ENCODE measurements around the gene RNF103.

- TF ChIP-seq TAF1 (IDR thresholded peaks at IDR 0.05; ENCODE audit: low read depth) = no peak
- no peak for TF ChIP-seq FOXM1 (IDR thresholded peaks at IDR 0.05; ENCODE audit: borderline replicate concordance, low read depth)
- TF ChIP-seq ZBTB7A (IDR thresholded peaks at IDR 0.05; ENCODE audit: low read depth) = no peak
- TF ChIP-seq EP300 (IDR thresholded peaks at IDR 0.05; ENCODE audit: borderline replicate concordance) = no peak
- TF ChIP-seq USF1 (IDR thresholded peaks at IDR 0.05) = no peak
- no peak for TF ChIP-seq CEBPB (IDR thresholded peaks at IDR 0.05)
- no peak for TF ChIP-seq MAX (IDR thresholded peaks at IDR 0.05)
- TF ChIP-seq RAD21 (IDR thresholded peaks at IDR 0.05; ENCODE audit: low read depth) = no peak
- no peak for TF ChIP-seq EGR1 (IDR thresholded peaks at IDR 0.05)
- no peak for TF ChIP-seq TCF12 (IDR thresholded peaks at IDR 0.05; ENCODE audit: low read depth)
- no peak for TF ChIP-seq TEAD4 (IDR thresholded peaks at IDR 0.05)
These were observed 19.8 kb downstream of the RNF103 start for GRCh38 chr2:86603905-86604304.
